SK-N-SH (cell line): Measurements from ENCODE around the gene CDC14B. TPM values are rescaled to one million over a fixed set of nuclear protein-coding genes. Genes with fewer than 3 reads are reported as not detected.
A peak's percentile ranks its signal among the peaks of the same experiment; 100 is the strongest.

Experiments
- CTCF ChIA-PET: fragments of 300-600, 350-600 bp; formaldehyde crosslinking; extraction: SDS; loops from one replicate; lab custom pipeline; 2021; lab: Yijun Ruan, JAX
- POLR2A ChIA-PET: fragments of 350-600 bp; sonication (Branson Sonifier 250); formaldehyde crosslinking; extraction: SDS; loops from one replicate; lab custom pipeline; 2020; ENCODE audit warnings: antibody characterized with exemption, inconsistent platforms; lab: Yijun Ruan, JAX
- DNase-seq: peaks from one replicate; pipeline ENCODE4 v3.0.0; 2012
- H2AFZ ChIP-seq: fragments of 200-600 bp; sonication (generic); 2 replicates; pipeline ENCODE4 v1.8.1; 2016; ENCODE audit warnings: antibody characterized with exemption, mild to moderate bottlenecking, low read depth
- H3F3A ChIP-seq: fragments of 200-600 bp; sonication (generic); replicated peaks from 2 replicates; pipeline ENCODE3; 2016; ENCODE audit warnings: antibody characterized with exemption, mild to moderate bottlenecking; ENCODE audit not compliant: insufficient read depth
- H3K27ac ChIP-seq, 2 experiments: fragments of 200-500 bp in 1 of 2; fragments of 200-600 bp in 1 of 2; sonication (Bioruptor generic) in 1 of 2; sonication (generic), shearing (Covaris generic) in 1 of 2; 2 replicates each; pipeline versions ENCODE4 v1.5.1 to v1.6.1; 2014 to 2016; ENCODE audit warnings: low read depth in 2 of 2, inconsistent platforms in 1 of 2, low read length in 1 of 2, mild to moderate bottlenecking in 1 of 2, mixed read lengths in 1 of 2
- H3K27me3 ChIP-seq: fragments of 200-600 bp; sonication (generic), shearing (Covaris generic); 2 replicates; pipeline ENCODE4 v1.6.1; 2016; ENCODE audit warnings: mixed run types; ENCODE audit not compliant: insufficient read depth
- H3K36me3 ChIP-seq, 2 experiments: fragments of 200-500 bp in 1 of 2; fragments of 200-600 bp in 1 of 2; sonication (Bioruptor generic) in 1 of 2; sonication (generic) in 1 of 2; replicated peaks in 1 of 2; 2 replicates each; pipeline versions ENCODE3 to v1.5.1; 2014 to 2016; ENCODE audit warnings: low read length in 1 of 2, mild to moderate bottlenecking in 1 of 2; ENCODE audit not compliant: insufficient read depth in 2 of 2, control insufficient read depth in 1 of 2
- H3K4me1 ChIP-seq, 2 experiments: fragments of 200-500 bp in 1 of 2; fragments of 200-600 bp in 1 of 2; sonication (Bioruptor generic) in 1 of 2; sonication (generic), shearing (Covaris generic) in 1 of 2; 2 replicates each; pipeline versions ENCODE4 v1.5.1 to v1.6.1; 2014 to 2016; ENCODE audit warnings: low read depth in 1 of 2, low read length in 1 of 2, mixed run types in 1 of 2; ENCODE audit not compliant: insufficient read depth in 2 of 2, control insufficient read depth in 1 of 2
- H3K4me2 ChIP-seq: fragments of 200-600 bp; sonication (generic), shearing (Covaris generic); 2 replicates; pipeline ENCODE4 v1.6.1; 2017; ENCODE audit warnings: mixed run types
- H3K4me3 ChIP-seq, 2 experiments: fragments of 200-500 bp in 1 of 2; fragments of 200-600 bp in 1 of 2; sonication (Bioruptor generic) in 1 of 2; sonication (generic), shearing (Covaris generic) in 1 of 2; 2 replicates each; pipeline versions ENCODE4 v1.5.1 to v1.8.1; 2014 to 2016; ENCODE audit warnings: low read depth in 2 of 2, inconsistent platforms in 1 of 2, low read length in 1 of 2, mild to moderate bottlenecking in 1 of 2, mixed read lengths in 1 of 2, moderate library complexity in 1 of 2
- H3K79me2 ChIP-seq: fragments of 200-600 bp; sonication (generic); 2 replicates; pipeline ENCODE4 v1.8.1; 2017; ENCODE audit warnings: mild to moderate bottlenecking; ENCODE audit not compliant: insufficient read depth
- H3K9ac ChIP-seq: fragments of 200-600 bp; sonication (generic); 2 replicates; pipeline ENCODE4 v1.6.1; 2017; ENCODE audit warnings: mixed run types
- H3K9me2 ChIP-seq: fragments of 200-600 bp; sonication (generic); 2 replicates; pipeline ENCODE4 v1.6.1; 2017; ENCODE audit warnings: mixed run types
- H3K9me3 ChIP-seq: fragments of 200-600 bp; sonication (generic); 2 replicates; pipeline ENCODE4 v1.6.1; 2017; ENCODE audit warnings: mixed run types, mild to moderate bottlenecking, moderate library complexity
- H4K20me1 ChIP-seq: fragments of 200-600 bp; sonication (generic); 2 replicates; pipeline ENCODE4 v1.6.1; 2017; ENCODE audit warnings: mild to moderate bottlenecking, mixed run types; ENCODE audit not compliant: insufficient read depth
- ELF1 ChIP-seq: IDR thresholded peaks from 2 replicates; pipeline ENCODE4 v1.4.0; 2012
- EZH2phosphoT487 ChIP-seq: fragments of 200-600 bp; sonication (generic); IDR thresholded peaks from 2 replicates; pipeline ENCODE4 v1.6.1; 2017; ENCODE audit warnings: low read depth, mixed run types, mild to moderate bottlenecking, antibody characterized with exemption, moderate library complexity, borderline replicate concordance
- FOXM1 ChIP-seq: IDR thresholded peaks from 2 replicates; pipeline ENCODE4 v1.4.0; 2012; ENCODE audit warnings: low read depth, mild to moderate bottlenecking
- GATA2 ChIP-seq: sonication (generic); formaldehyde crosslinking; IDR thresholded peaks from 2 replicates; pipeline ENCODE4 v1.5.0; 2020; ENCODE audit warnings: mild to moderate bottlenecking, missing genetic modification reagents
- NFIC ChIP-seq: IDR thresholded peaks from 2 replicates; pipeline ENCODE4 v1.4.0; 2012; ENCODE audit warnings: borderline replicate concordance
- PBX3 ChIP-seq: IDR thresholded peaks from 2 replicates; pipeline ENCODE4; 2012
- POLR2AphosphoS5 ChIP-seq: IDR thresholded peaks from 2 replicates; pipeline ENCODE4 v1.6.1; 2012; ENCODE audit warnings: low read depth, low read length
- RAD21 ChIP-seq: IDR thresholded peaks from 2 replicates; pipeline ENCODE4 v1.6.1; 2012; ENCODE audit warnings: mild to moderate bottlenecking, low read length
- RXRA ChIP-seq: IDR thresholded peaks from 2 replicates; pipeline ENCODE4 v1.4.0; 2012; ENCODE audit warnings: low read depth, mild to moderate bottlenecking, borderline replicate concordance
- SIN3A ChIP-seq: IDR thresholded peaks from 2 replicates; pipeline ENCODE4 v1.6.1; 2012; ENCODE audit warnings: low read depth, mild to moderate bottlenecking, low read length, moderate library complexity, borderline replicate concordance
- SMC3 ChIP-seq: IDR thresholded peaks from 2 replicates; pipeline ENCODE4 v1.6.1; 2012; ENCODE audit warnings: low read depth, low read length, improper control_type of control experiment
- YY1 ChIP-seq: IDR thresholded peaks from 2 replicates; pipeline ENCODE4 v1.4.0; 2012; ENCODE audit warnings: low read depth, mild to moderate bottlenecking
- WGBS: methylation state at CpG from one replicate; pipeline ENCODE4 v1.1.6; 2017; ENCODE audit warnings: low lambda C conversion rate; 5-methylcytosine and 5-hydroxymethylcytosine counted together
- polyA plus RNA-seq, 3 experiments: library from polyadenylated mRNA; depleted of rRNA; stranded (reverse); fragments of >200 nt; gene quantifications; 2 replicates each; pipeline ENCODE4 v1.2.3, GENCODE V29; 2012
- TF ChIP-seq, protein P1 (sequence below): fragments of 200-600 bp; sonication (generic); IDR thresholded peaks from 2 replicates; pipeline ENCODE4 v1.6.1; 2017; ENCODE audit warnings: antibody characterized with exemption, mild to moderate bottlenecking, moderate library complexity

The CDC14B gene
- polyA plus RNA-seq, 1 of the 3 experiments (the other 2 are of a cell fraction), result 10.1 TPM

- Histone ChIP-seq H2AFZ (no peak overlapping the region), H3K9ac (no peak overlapping the region), H3K9me3 (no peaks in the 10 kb centered on the region), H3K27ac (peak overlapping the region in 1 of 2 experiments; percentile 39; a peak in 1 of 4 replicates), H3K36me3 (peaks cover 0 to 5% of the 10 kb centered on the region in 2 experiments), H3K4me2 (no peak overlapping the region), H3K79me2 (peaks cover 79% of the 10 kb centered on the region), H3F3A (peaks cover 24% of the 10 kb centered on the region), H3K9me2 (no peaks in the 10 kb centered on the region), H3K27me3 (no peaks in the 10 kb centered on the region), H3K4me1 (peaks cover 9 to 17% of the 10 kb centered on the region in 2 experiments; a peak in 3 of 4 replicates), H4K20me1 (peaks cover 6% of the 10 kb centered on the region; the same call in 1 of the 2 replicates), H3K4me3 (no peak overlapping the region; a peak in 1 of 4 replicates)
- WGBS, result 70% methylated on average over 2 of the region's 2 CpGs
- CTCF ChIA-PET, result interaction anchor here (0.9 to 2.3 kb wide), 10 partner anchors 9 to 213 kb away, joined by 3 to 7 read pairs (median 4); no protein-coding TSS in a partner anchor
- DNase-seq, result peak; percentile 57
- TF ChIP-seq SIN3A (no peak), GATA2 (no peak), ELF1 (no peak), POLR2AphosphoS5 (no peak), PBX3 (peak; percentile 40; the same call in 1 of the 2 replicates), NFIC (peak; percentile 54; the same call in 1 of the 2 replicates), EZH2phosphoT487 (no peak), RXRA (no peak), YY1 (no peak), FOXM1 (no peak), RAD21 (peak; percentile 70), SMC3 (peak; percentile 54)
- TF ChIP-seq, protein P1, sequence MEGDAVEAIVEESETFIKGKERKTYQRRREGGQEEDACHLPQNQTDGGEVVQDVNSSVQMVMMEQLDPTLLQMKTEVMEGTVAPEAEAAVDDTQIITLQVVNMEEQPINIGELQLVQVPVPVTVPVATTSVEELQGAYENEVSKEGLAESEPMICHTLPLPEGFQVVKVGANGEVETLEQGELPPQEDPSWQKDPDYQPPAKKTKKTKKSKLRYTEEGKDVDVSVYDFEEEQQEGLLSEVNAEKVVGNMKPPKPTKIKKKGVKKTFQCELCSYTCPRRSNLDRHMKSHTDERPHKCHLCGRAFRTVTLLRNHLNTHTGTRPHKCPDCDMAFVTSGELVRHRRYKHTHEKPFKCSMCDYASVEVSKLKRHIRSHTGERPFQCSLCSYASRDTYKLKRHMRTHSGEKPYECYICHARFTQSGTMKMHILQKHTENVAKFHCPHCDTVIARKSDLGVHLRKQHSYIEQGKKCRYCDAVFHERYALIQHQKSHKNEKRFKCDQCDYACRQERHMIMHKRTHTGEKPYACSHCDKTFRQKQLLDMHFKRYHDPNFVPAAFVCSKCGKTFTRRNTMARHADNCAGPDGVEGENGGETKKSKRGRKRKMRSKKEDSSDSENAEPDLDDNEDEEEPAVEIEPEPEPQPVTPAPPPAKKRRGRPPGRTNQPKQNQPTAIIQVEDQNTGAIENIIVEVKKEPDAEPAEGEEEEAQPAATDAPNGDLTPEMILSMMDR, result peak; percentile 60
- POLR2A ChIA-PET, result no interaction called here
These were observed 166.0 kb downstream of the CDC14B start for GRCh38 chr9:96453625-96454024.
